ENCODE data around the gene ALOX15B. TPM values are rescaled to one million over a fixed set of nuclear protein-coding genes. Genes with fewer than 3 reads are reported as not detected.

ALOX15B gene
- total RNA-seq, 6 donors from 2014 or later: 46.2 to 177 (median 105) TPM

DNA sequence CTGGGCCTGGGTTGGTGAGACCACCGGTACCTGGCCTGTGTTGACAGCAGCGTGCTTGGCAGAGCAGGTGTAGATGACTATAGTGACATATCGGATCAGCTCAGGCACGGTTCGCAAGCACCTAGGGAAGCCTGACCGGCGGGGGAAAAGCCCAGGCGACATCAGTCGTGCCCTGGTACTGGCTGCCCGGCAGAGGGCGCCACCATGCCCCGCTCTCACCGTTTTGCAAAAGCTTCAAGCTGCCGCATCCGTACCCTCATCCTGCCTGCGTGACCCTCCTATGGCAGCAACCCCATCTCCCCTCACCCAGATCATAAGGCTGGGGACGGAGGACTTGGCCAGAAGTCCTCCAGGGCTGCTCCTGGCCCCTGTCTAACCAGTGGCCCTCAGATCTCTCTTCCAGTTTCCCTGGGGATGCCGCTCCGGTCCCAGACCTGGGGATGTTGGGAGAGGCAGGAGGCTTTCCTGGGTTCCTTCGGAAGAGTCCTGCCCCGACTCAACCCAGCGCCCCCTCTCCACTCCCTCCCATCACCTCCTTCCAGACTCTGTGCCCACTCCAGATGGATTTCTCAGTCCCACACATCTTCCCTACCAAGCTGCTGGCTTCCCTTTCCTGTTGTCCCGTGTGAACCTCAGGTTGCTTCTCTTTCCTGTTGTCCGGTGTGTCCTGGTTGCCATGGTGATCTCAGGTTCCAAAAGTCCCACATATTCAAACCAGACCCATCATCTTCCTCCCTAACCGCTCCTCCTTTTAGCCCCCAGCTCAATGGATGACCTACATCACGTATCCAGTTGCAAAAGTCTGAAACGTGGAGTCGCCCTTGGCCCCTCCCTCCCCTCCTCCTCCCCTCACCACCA lies 35.0 kb downstream of the ALOX15B start:
- peak; percentile 75 to 93 for DNase-seq
- H3K4me3 ChIP-seq: no peak overlapping the region
- H3K4me1 ChIP-seq: peaks cover 28 to 32% (median 31%) of the 10 kb centered on the region in 4 donors
- TF ChIP-seq EP300 (IDR thresholded peaks at IDR 0.05): no peak
- TF ChIP-seq, protein P1, sequence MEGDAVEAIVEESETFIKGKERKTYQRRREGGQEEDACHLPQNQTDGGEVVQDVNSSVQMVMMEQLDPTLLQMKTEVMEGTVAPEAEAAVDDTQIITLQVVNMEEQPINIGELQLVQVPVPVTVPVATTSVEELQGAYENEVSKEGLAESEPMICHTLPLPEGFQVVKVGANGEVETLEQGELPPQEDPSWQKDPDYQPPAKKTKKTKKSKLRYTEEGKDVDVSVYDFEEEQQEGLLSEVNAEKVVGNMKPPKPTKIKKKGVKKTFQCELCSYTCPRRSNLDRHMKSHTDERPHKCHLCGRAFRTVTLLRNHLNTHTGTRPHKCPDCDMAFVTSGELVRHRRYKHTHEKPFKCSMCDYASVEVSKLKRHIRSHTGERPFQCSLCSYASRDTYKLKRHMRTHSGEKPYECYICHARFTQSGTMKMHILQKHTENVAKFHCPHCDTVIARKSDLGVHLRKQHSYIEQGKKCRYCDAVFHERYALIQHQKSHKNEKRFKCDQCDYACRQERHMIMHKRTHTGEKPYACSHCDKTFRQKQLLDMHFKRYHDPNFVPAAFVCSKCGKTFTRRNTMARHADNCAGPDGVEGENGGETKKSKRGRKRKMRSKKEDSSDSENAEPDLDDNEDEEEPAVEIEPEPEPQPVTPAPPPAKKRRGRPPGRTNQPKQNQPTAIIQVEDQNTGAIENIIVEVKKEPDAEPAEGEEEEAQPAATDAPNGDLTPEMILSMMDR (IDR thresholded peaks at IDR 0.05): peak; percentile 75 to 91 (median 82)
- no peaks in the 10 kb centered on the region for H3K9me3 ChIP-seq
- peaks cover 0 to 44% (median 29%) of the 10 kb centered on the region in 4 donors for H3K27me3 ChIP-seq
- WGBS, 2 donors: 10 to 15% methylated on average over 13 to 27 of the region's 28 CpGs
- peak; percentile 75 to 77 for ATAC-seq (ENCODE audit: low FRiP score in 2 of 2)
- no peaks in the 10 kb centered on the region for H3K36me3 ChIP-seq
- no peak overlapping the region for H3K27ac ChIP-seq

DNA sequence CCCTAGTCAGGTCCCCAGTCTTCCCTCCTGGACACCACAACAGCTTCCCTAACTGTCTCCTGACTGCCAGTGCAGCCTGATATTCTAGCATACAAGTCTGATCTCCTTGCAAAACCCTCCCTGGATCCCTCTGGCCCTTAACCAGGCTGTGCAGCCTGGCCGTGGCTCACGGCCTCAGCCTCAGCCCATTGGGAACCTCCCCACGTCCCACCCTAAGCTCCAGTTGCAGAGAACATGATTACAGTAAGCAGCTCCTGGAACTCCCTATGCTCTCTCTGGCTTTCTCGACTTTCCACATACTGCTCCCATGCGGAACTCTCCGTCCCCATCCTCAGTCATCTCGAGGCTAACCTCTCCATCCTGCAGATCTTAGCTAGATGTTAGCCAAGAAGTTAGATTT lies 35.7 kb downstream of the ALOX15B start:
- no peaks in the 10 kb centered on the region for H3K36me3 ChIP-seq
- H3K4me3 ChIP-seq: no peak overlapping the region
- DNase-seq: no peak
- peaks cover 0 to 50% (median 32%) of the 10 kb centered on the region in 4 donors for H3K27me3 ChIP-seq
- peaks cover 28 to 31% (median 29%) of the 10 kb centered on the region in 4 donors for H3K4me1 ChIP-seq
- 55 to 59% methylated on average over 7 of the region's 7 CpGs for WGBS, 2 donors
- no peak for TF ChIP-seq POLR2A (IDR thresholded peaks at IDR 0.05)
- TF ChIP-seq EP300 (IDR thresholded peaks at IDR 0.05): no peak
- TF ChIP-seq POLR2AphosphoS5 (IDR thresholded peaks at IDR 0.05): no peak
- TF ChIP-seq, protein P1 (IDR thresholded peaks at IDR 0.05): no peak
- H3K9me3 ChIP-seq: no peaks in the 10 kb centered on the region
- no peak overlapping the region for H3K27ac ChIP-seq
- ATAC-seq (ENCODE audit: low FRiP score in 2 of 2): no peak

- no peaks in the 10 kb centered on the region for H3K9me3 ChIP-seq
- no peak for DNase-seq
Observed at GRCh38 chr17:8075081-8075480, 36.2 kb downstream of the ALOX15B start.

GRCh38 chr17:8075574-8076342 lies 36.9 kb downstream of the ALOX15B start:
- H3K27ac ChIP-seq: no peak overlapping the region
- H3K36me3 ChIP-seq: no peaks in the 10 kb centered on the region
- TF ChIP-seq POLR2A (IDR thresholded peaks at IDR 0.05): no peak
- TF ChIP-seq, protein P1 (IDR thresholded peaks at IDR 0.05): no peak
- TF ChIP-seq EP300 (IDR thresholded peaks at IDR 0.05): no peak
- no peak for TF ChIP-seq POLR2AphosphoS5 (IDR thresholded peaks at IDR 0.05)
- peaks cover 0 to 60% (median 32%) of the 10 kb centered on the region in 4 donors for H3K27me3 ChIP-seq
- H3K4me1 ChIP-seq: peaks cover 30 to 39% (median 35%) of the 10 kb centered on the region in 4 donors
- DNase-seq: no peak
- no peak for ATAC-seq (ENCODE audit: low FRiP score in 2 of 2)
- no peak overlapping the region for H3K4me3 ChIP-seq
- no peaks in the 10 kb centered on the region for H3K9me3 ChIP-seq
- WGBS, 2 donors: 90 to 96% methylated on average over 14 of the region's 14 CpGs

More at GRCh38 chr17:8075081-8075480, 36.2 kb downstream of the ALOX15B start:
- WGBS, 2 donors: 88 to 95% methylated on average over 3 of the region's 3 CpGs
- ATAC-seq (ENCODE audit: low FRiP score in 2 of 2): no peak
- peaks cover 0 to 53% (median 32%) of the 10 kb centered on the region in 4 donors for H3K27me3 ChIP-seq
- TF ChIP-seq EP300 (IDR thresholded peaks at IDR 0.05): no peak
- no peak for TF ChIP-seq POLR2A (IDR thresholded peaks at IDR 0.05)
- TF ChIP-seq, protein P1 (IDR thresholded peaks at IDR 0.05): no peak
- TF ChIP-seq POLR2AphosphoS5 (IDR thresholded peaks at IDR 0.05): no peak
- H3K36me3 ChIP-seq: no peaks in the 10 kb centered on the region
- H3K4me3 ChIP-seq: no peak overlapping the region
- H3K4me1 ChIP-seq: peaks cover 29 to 33% (median 29%) of the 10 kb centered on the region in 4 donors
- no peak overlapping the region for H3K27ac ChIP-seq

All from upper lobe of left lung (tissue), 6 donors.